ENCODE data around the gene ZNF609.
"Not testable (repeated sequence)": the region's sequence is repeated elsewhere in the genome, so short reads cannot be mapped to it uniquely, and the experiment has no call there.

Gene ZNF609

GRCh38 chr15:64459066-64459781 is 1.2 kb upstream of the ZNF609 start:
- DNase-seq, result no peak

- peak; percentile 81 for DNase-seq
Measured at GRCh38 chr15:64460724-64461720, 644 bp downstream of the ZNF609 start.

- DNase-seq, result peak; percentile 67
Measured at GRCh38 chr15:64461721-64462162, 1.4 kb downstream of the ZNF609 start.

GRCh38 chr15:64462492-64462891 is 2.1 kb downstream of the ZNF609 start:
- no peak for DNase-seq

GRCh38 chr15:64464276-64465005 is 4.1 kb downstream of the ZNF609 start:
- peak; percentile 99 for DNase-seq

- peak; percentile 50 for DNase-seq
Measured at GRCh38 chr15:64466408-64467141, 6.2 kb downstream of the ZNF609 start.

GRCh38 chr15:64472161-64472560 is 11.8 kb downstream of the ZNF609 start:
- DNase-seq, result no peak

- DNase-seq, result no peak
Measured at GRCh38 chr15:64474846-64475245, 14.5 kb downstream of the ZNF609 start.

GRCh38 chr15:64476550-64476949 is 16.2 kb downstream of the ZNF609 start:
- DNase-seq, result no peak

GRCh38 chr15:64478863-64479262 is 18.5 kb downstream of the ZNF609 start:
- no peak for DNase-seq

GRCh38 chr15:64480891-64481290 is 20.5 kb downstream of the ZNF609 start:
- no peak for DNase-seq

- no peak for DNase-seq
Measured at GRCh38 chr15:64483749-64484148, 23.4 kb downstream of the ZNF609 start.

- no peak for DNase-seq
Measured at GRCh38 chr15:64485796-64486195, 25.4 kb downstream of the ZNF609 start.

- DNase-seq, result no peak
Measured at GRCh38 chr15:64490598-64491259, 30.4 kb downstream of the ZNF609 start.

GRCh38 chr15:64493641-64494040 is 33.3 kb downstream of the ZNF609 start:
- no peak for DNase-seq

- not testable (repeated sequence) for DNase-seq
Measured at GRCh38 chr15:64495968-64496367, 35.6 kb downstream of the ZNF609 start.

GRCh38 chr15:64500695-64501395 is 40.5 kb downstream of the ZNF609 start:
- no peak for DNase-seq

GRCh38 chr15:64501396-64501715 is 41.0 kb downstream of the ZNF609 start:
- DNase-seq, result peak; percentile 36

GRCh38 chr15:64502151-64502550 is 41.8 kb downstream of the ZNF609 start:
- no peak for DNase-seq

GRCh38 chr15:64502551-64502950 is 42.2 kb downstream of the ZNF609 start:
- DNase-seq, result no peak

GRCh38 chr15:64503197-64503596 is 42.8 kb downstream of the ZNF609 start:
- no peak for DNase-seq
